Measurements from ENCODE around the gene ADAMTS2.

ADAMTS2 gene

DNA sequence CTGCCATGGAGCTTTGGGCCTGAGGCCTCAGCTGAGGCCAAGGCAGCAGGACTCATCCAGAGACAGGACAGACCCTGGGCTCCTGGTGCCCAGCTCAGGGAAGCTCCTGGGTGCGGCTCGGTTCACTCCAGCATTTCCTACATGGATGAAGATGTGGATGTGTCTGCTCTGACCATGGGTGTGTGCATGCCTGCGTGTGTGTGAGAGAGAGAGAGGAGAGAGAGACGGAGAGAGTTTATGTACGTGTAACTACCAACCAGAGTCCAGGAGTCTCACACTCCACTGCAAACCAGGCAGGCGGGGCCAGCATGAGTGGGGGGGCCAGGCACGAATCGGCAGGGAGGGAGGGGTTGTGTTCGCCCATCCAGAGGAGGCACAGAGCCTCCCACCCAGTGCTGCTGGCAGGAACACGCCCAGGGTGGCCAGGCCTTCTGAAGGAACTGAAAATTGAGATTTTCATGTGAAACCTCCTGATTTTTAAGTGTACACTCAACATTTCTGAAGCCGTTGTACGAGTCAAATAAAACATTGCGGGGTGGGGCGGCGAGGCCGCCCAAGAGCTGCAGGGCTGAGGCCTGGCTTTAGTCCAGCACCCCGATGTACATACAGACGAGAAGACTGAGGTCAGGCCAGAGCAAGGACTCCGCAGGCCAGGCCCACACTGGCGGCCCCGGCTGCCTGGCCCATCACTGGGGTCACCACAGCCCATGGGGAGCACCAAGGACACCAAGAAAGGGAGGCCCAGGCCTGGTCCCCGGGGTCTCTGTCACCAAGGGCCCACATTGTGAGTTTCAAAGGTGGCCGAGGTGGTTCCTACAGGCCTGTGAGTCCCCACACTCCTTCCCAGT, 88.7 kb downstream of the ADAMTS2 start:
- H3K4me3 ChIP-seq (ENCODE audit: low read depth, low read length): no peak overlapping the region
- TF ChIP-seq, protein P1, sequence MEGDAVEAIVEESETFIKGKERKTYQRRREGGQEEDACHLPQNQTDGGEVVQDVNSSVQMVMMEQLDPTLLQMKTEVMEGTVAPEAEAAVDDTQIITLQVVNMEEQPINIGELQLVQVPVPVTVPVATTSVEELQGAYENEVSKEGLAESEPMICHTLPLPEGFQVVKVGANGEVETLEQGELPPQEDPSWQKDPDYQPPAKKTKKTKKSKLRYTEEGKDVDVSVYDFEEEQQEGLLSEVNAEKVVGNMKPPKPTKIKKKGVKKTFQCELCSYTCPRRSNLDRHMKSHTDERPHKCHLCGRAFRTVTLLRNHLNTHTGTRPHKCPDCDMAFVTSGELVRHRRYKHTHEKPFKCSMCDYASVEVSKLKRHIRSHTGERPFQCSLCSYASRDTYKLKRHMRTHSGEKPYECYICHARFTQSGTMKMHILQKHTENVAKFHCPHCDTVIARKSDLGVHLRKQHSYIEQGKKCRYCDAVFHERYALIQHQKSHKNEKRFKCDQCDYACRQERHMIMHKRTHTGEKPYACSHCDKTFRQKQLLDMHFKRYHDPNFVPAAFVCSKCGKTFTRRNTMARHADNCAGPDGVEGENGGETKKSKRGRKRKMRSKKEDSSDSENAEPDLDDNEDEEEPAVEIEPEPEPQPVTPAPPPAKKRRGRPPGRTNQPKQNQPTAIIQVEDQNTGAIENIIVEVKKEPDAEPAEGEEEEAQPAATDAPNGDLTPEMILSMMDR (IDR thresholded peaks at IDR 0.05; ENCODE audit: borderline replicate concordance, insufficient read depth, low read depth, low read length): no peak

DNA sequence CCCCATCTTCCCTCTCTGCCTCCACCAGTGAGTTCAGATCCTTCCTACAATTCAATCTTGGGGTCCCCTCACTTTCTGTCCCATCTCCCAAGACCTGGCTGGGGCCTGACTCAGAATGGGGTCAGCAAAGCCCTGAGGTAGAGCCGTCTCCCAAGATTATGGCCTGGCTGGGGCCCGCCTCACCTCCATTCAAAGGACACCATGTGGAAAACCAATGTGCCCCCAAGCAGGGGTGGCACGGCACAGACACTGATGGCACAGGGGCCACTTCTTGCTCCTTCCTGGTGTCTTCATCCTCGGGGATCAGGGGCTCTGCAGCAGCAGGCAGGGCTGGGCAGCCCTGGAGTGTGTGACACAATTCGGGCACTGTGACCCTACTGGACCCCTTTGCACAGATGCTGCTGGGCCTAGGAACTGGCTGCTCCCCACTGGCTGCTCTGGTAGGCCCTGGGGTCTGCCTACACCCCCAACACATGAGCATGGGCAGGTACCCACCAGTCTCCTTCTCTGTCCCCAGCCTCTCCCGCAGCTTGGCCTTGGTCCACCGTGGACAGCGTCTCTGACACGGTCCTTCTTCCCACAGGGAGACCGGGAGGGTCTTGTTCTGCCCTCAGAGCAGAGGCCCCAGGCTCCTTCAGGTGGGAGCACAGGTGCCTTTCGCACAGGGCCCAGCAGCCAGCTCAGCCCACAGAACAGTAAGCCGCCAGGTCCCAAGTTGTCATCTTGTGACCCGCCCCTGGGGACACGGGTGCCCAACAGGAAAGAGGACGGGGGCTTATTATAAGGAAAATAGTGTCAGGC, 89.5 kb downstream of the ADAMTS2 start:
- H3K4me3 ChIP-seq (ENCODE audit: low read depth, low read length): no peak overlapping the region
- TF ChIP-seq, protein P1 (IDR thresholded peaks at IDR 0.05; ENCODE audit: borderline replicate concordance, insufficient read depth, low read depth, low read length): no peak

DNA sequence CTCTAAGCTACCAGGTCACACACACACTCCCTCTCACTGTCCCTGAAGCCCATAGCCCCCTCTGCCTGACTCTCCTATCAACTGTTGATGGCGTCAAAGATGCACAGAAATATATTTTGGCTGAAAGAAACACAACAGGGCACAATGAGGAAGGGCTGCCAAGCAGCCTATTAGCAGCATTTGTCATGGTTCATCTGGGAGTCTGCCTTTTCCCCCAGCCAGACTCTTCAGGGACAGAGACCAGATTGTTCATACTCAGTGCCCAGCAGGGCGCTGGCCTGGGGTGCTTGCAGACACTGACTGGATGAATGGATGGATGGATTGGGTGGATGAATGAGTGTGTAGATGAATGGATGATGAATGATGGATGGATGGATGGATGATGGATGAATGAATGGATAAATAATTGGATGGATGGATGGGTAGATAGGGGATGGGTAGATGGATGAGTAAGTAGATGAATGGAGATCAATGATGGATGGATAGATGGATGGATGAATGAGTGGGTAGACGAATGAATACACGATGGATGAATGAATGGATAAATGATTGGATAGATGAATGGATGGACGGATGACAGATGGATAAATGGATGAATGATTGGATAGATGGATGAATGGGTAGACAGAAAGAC, 90.5 kb downstream of the ADAMTS2 start:
- TF ChIP-seq, protein P1 (IDR thresholded peaks at IDR 0.05; ENCODE audit: borderline replicate concordance, insufficient read depth, low read depth, low read length): no peak
- H3K4me3 ChIP-seq (ENCODE audit: low read depth, low read length): no peak overlapping the region

DNA sequence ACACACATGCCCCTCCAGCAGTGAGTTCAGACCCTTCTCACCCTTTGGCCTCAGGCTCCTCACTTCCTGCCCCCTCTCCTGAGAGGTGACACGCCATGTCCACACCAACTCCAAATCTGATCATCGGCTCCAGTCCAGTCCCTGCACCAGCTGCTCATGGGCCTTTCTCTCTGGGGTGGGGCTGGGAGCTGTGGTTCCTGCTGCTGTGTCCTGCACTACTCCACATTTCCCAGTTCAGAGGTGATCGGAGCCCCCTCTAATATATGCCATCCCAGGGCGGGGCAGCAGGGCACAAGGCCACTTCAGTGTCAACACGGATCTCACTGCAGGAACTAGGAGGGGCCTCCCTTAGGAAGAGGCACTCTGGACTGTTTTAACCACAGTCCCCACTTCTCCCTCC, 91.5 kb downstream of the ADAMTS2 start:
- no peak overlapping the region for H3K4me3 ChIP-seq (ENCODE audit: low read depth, low read length)
- TF ChIP-seq, protein P1 (IDR thresholded peaks at IDR 0.05; ENCODE audit: borderline replicate concordance, insufficient read depth, low read depth, low read length): no peak

DNA sequence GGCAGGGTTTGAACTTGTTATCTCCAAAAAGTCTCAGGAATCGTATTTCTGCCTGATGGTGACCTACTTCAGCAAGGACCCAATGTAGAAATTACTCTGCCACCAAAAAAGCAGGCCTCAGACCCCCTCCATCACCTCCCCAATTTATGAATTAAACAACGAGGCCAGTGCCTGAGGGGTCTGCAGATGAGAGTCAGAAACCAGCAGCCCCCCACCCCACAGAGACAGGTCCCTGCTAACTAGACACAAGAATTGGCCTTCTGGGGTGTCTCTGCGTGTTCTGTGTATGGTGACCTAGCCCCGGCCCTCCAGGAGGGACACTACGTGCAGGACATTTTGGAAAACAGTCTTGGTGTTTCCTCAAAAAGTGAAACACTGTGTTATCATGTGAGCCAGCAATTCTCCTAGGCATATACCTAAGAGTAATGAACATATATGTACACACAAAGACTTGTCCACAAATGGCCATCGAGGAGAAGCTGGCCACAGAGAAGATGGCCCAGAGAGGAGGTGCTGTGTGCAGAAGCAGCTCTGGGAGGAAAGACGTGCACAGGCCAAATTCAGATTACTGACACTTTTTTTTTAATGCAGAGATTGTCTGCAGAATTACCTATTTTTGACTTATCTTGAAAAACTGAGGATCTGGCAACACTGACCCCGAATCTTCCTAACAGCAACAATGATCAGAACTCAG, 93.8 kb downstream of the ADAMTS2 start:
- no peak overlapping the region for H3K4me3 ChIP-seq (ENCODE audit: low read depth, low read length)
- TF ChIP-seq, protein P1 (IDR thresholded peaks at IDR 0.05; ENCODE audit: borderline replicate concordance, insufficient read depth, low read depth, low read length): no peak

DNA sequence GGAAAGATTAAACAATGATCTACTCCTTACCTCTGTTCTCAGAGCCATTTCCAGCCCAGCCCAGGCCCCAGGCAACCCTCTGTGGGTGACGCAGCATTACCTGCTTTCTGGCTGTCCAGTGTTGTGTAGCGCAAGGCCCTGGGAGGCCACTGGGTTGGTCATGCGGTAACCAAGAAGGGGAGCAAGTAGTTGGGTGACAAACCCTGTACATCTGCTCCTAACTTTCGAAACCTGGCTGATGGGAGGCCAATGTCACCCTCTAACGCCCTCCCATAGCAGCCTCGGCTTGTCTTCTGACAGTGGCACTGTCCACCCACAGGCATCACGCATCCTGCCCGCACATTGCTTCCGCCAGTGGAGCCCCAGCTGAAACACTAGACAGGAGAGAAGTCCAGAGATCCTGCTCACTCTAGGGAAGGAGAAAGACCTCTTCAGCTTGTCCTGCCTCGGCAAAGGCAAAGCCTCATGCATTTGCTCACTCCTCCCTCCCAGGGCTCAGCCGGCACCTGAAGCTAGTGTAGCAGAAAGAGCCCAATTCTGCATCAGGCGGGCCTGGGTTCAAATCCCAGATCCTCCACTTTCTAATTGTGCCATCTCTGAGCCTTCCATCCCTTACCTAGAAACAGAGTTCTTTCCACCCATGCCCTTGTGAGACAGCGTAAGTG, 94.6 kb downstream of the ADAMTS2 start:
- H3K4me3 ChIP-seq (ENCODE audit: low read depth, low read length): no peak overlapping the region
- TF ChIP-seq, protein P1 (IDR thresholded peaks at IDR 0.05; ENCODE audit: borderline replicate concordance, insufficient read depth, low read depth, low read length): no peak
